Left ventricle myocardium inferior (tissue), 1 donor: ENCODE measurements around the gene MRPS27. TPM values are rescaled to one million over a fixed set of nuclear protein-coding genes. Genes with fewer than 3 reads are reported as not detected.
A peak's percentile ranks its signal among the peaks of the same experiment; 100 is the strongest.

Source experiments
- DNase-seq: peaks from one replicate; pipeline ENCODE4 v3.0.0-alpha.2; 2020
- H3K27ac ChIP-seq: fragments of 200-600 bp; replicated peaks from 2 replicates; pipeline ENCODE4 v1.8.0; 2021
- H3K27me3 ChIP-seq: fragments of 200-600 bp; 2 replicates; pipeline ENCODE4 v1.8.0; 2021; ENCODE audit warnings: low read depth
- H3K36me3 ChIP-seq: fragments of 200-600 bp; 2 replicates; pipeline ENCODE4 v1.8.0; 2021
- H3K4me1 ChIP-seq: fragments of 200-600 bp; 2 replicates; pipeline ENCODE4 v1.8.0; 2021
- H3K4me3 ChIP-seq: fragments of 200-600 bp; 2 replicates; pipeline ENCODE4 v1.8.0; 2021; ENCODE audit warnings: mild to moderate bottlenecking, moderate library complexity
- H3K9me3 ChIP-seq: fragments of 200-600 bp; replicated peaks from 2 replicates; pipeline ENCODE4 v1.8.0; 2021
- CTCF ChIP-seq: fragments of 200-600 bp; IDR thresholded peaks from 2 replicates; pipeline ENCODE4 v1.8.0; 2021; ENCODE audit warnings: antibody characterized with exemption, mild to moderate bottlenecking, borderline replicate concordance
- intact Hi-C: fragments of 100-400 bp; cut with micrococcal nuclease; formaldehyde crosslinking; loops from one replicate; pipeline ENCODE4 v1.11.0; 2022
- total RNA-seq: library from RNA; stranded (reverse); fragmentation: NEBNext Ultra II Directional; extraction: Animal tissue kit (Norgen Biotek cat#: 25700); gene quantifications from one replicate; pipeline ENCODE4 v1.2.1, GENCODE V29; 2021
- donor health status: DM: no; HTN: yes; CAD: no; lungs with severe emphysema.

The MRPS27 gene
- total RNA-seq, 1 donor from 2014 or later = 72.0 TPM

GRCh38 chr5:72252008-72252407 is 68.0 kb downstream of the MRPS27 start:
- Histone ChIP-seq H3K4me3 (no peak overlapping the region), H3K4me1 (peaks cover 54% of the 10 kb centered on the region), H3K27ac (no peak overlapping the region), H3K27me3 (no peaks in the 10 kb centered on the region), H3K36me3 (no peaks in the 10 kb centered on the region), H3K9me3 (no peaks in the 10 kb centered on the region)
- intact Hi-C loops = loop anchor here (5.0 kb wide), 1 partner anchor 300 kb away; no protein-coding TSS in a partner anchor
- DNase-seq = no peak
- no peak for TF ChIP-seq CTCF

GRCh38 chr5:72251386-72251785 is 68.7 kb downstream of the MRPS27 start:
- H3K27me3 ChIP-seq = no peaks in the 10 kb centered on the region
- H3K36me3 ChIP-seq = no peaks in the 10 kb centered on the region
- DNase-seq = no peak
- H3K9me3 ChIP-seq = no peaks in the 10 kb centered on the region
- H3K4me3 ChIP-seq = no peak overlapping the region
- TF ChIP-seq CTCF = no peak
- intact Hi-C loops = loop anchor here (5.0 kb wide), 1 partner anchor 301 kb away; no protein-coding TSS in a partner anchor
- no peak overlapping the region for H3K27ac ChIP-seq
- peaks cover 57% of the 10 kb centered on the region for H3K4me1 ChIP-seq

GRCh38 chr5:72248410-72248981 is 71.5 kb downstream of the MRPS27 start:
- peaks cover 71% of the 10 kb centered on the region for H3K4me1 ChIP-seq
- no peak for TF ChIP-seq CTCF
- peak overlapping the region; percentile 61 for H3K27ac ChIP-seq
- no peaks in the 10 kb centered on the region for H3K36me3 ChIP-seq
- no peak for DNase-seq
- H3K27me3 ChIP-seq = no peaks in the 10 kb centered on the region
- no peak overlapping the region for H3K4me3 ChIP-seq
- intact Hi-C loops = no loop called here
- H3K9me3 ChIP-seq = no peaks in the 10 kb centered on the region

GRCh38 chr5:72246954-72247442 is 73.0 kb downstream of the MRPS27 start:
- Histone ChIP-seq H3K4me3 (no peak overlapping the region), H3K9me3 (no peaks in the 10 kb centered on the region), H3K27ac (peak overlapping the region; percentile 61), H3K27me3 (no peaks in the 10 kb centered on the region), H3K4me1 (peaks cover 56% of the 10 kb centered on the region), H3K36me3 (no peaks in the 10 kb centered on the region)
- no peak for TF ChIP-seq CTCF
- intact Hi-C loops = no loop called here
- DNase-seq = no peak

GRCh38 chr5:72245951-72246532 is 74.0 kb downstream of the MRPS27 start:
- DNase-seq = no peak
- no peak for TF ChIP-seq CTCF
- H3K27me3 ChIP-seq = no peaks in the 10 kb centered on the region
- peak overlapping the region; percentile 61 for H3K27ac ChIP-seq
- no peaks in the 10 kb centered on the region for H3K9me3 ChIP-seq
- H3K4me3 ChIP-seq = no peak overlapping the region
- no peaks in the 10 kb centered on the region for H3K36me3 ChIP-seq
- H3K4me1 ChIP-seq = peaks cover 54% of the 10 kb centered on the region
- intact Hi-C loops = no loop called here
